ENCODE measurements around the gene BMX. TPM values are rescaled to one million over a fixed set of nuclear protein-coding genes. Genes with fewer than 3 reads are reported as not detected.

The BMX gene
- total and polyA plus RNA-seq, 9 of the 15 experiments (the other 6 are each of a cell fraction or from before 2014, with no cell fraction given) = 0.45 to 4.2 (median 1.8) TPM

GRCh38 chrX:15515931-15516330 lies 15.3 kb downstream of the BMX start (continued):
- TF ChIP-seq, protein P1, sequence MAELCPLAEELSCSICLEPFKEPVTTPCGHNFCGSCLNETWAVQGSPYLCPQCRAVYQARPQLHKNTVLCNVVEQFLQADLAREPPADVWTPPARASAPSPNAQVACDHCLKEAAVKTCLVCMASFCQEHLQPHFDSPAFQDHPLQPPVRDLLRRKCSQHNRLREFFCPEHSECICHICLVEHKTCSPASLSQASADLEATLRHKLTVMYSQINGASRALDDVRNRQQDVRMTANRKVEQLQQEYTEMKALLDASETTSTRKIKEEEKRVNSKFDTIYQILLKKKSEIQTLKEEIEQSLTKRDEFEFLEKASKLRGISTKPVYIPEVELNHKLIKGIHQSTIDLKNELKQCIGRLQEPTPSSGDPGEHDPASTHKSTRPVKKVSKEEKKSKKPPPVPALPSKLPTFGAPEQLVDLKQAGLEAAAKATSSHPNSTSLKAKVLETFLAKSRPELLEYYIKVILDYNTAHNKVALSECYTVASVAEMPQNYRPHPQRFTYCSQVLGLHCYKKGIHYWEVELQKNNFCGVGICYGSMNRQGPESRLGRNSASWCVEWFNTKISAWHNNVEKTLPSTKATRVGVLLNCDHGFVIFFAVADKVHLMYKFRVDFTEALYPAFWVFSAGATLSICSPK (IDR thresholded peaks at IDR 0.05; ENCODE audit: borderline replicate concordance) = no peak
- peak; percentile 41; the same call in 1 of the 2 replicates for TF ChIP-seq ATF7 (IDR thresholded peaks at IDR 0.05)
- no peak for TF ChIP-seq HLTF (IDR thresholded peaks at IDR 0.05)
- no peak for TF ChIP-seq FOXA3 (CRISPR knock-in tag; conservative IDR thresholded peaks at IDR 0.05 in 1 of 2, IDR thresholded peaks at IDR 0.05 in 1 of 2)
- no peak for TF ChIP-seq NFATC3 (IDR thresholded peaks at IDR 0.05)
- peak; percentile 20; the same call in 1 of the 2 replicates for TF ChIP-seq ELF1 (tag; IDR thresholded peaks at IDR 0.05)
- TF ChIP-seq NR1H2 (CRISPR knock-in tag; IDR thresholded peaks at IDR 0.05) = no peak
- TF ChIP-seq NFE2 (IDR thresholded peaks at IDR 0.05; ENCODE audit: low read depth) = no peak
- TF ChIP-seq PRPF4 (IDR thresholded peaks at IDR 0.05; ENCODE audit: insufficient read depth, low read depth, low read length, poor library complexity, severe bottlenecking) = no peak
- TF ChIP-seq ZNF217 (CRISPR knock-in tag; IDR thresholded peaks at IDR 0.05) = no peak
- TF ChIP-seq, protein P2, sequence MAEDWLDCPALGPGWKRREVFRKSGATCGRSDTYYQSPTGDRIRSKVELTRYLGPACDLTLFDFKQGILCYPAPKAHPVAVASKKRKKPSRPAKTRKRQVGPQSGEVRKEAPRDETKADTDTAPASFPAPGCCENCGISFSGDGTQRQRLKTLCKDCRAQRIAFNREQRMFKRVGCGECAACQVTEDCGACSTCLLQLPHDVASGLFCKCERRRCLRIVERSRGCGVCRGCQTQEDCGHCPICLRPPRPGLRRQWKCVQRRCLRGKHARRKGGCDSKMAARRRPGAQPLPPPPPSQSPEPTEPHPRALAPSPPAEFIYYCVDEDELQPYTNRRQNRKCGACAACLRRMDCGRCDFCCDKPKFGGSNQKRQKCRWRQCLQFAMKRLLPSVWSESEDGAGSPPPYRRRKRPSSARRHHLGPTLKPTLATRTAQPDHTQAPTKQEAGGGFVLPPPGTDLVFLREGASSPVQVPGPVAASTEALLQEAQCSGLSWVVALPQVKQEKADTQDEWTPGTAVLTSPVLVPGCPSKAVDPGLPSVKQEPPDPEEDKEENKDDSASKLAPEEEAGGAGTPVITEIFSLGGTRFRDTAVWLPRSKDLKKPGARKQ (CRISPR knock-in tag; IDR thresholded peaks at IDR 0.05) = no peak
- no peak for TF ChIP-seq ZFPM2 (CRISPR knock-in tag; IDR thresholded peaks at IDR 0.05)
- TF ChIP-seq LARP7 (IDR thresholded peaks at IDR 0.05) = no peak
- TF ChIP-seq ILF3 (IDR thresholded peaks at IDR 0.05; ENCODE audit: borderline replicate concordance) = no peak
- TF ChIP-seq MXD1 (CRISPR knock-in tag; IDR thresholded peaks at IDR 0.05; ENCODE audit: borderline replicate concordance, poor library complexity, severe bottlenecking) = no peak
- no peak for TF ChIP-seq NR2F6 (CRISPR knock-in tag; IDR thresholded peaks at IDR 0.05)
- no peak for TF ChIP-seq RUNX1 (IDR thresholded peaks at IDR 0.05; ENCODE audit: low read depth)
- TF ChIP-seq, protein P3, sequence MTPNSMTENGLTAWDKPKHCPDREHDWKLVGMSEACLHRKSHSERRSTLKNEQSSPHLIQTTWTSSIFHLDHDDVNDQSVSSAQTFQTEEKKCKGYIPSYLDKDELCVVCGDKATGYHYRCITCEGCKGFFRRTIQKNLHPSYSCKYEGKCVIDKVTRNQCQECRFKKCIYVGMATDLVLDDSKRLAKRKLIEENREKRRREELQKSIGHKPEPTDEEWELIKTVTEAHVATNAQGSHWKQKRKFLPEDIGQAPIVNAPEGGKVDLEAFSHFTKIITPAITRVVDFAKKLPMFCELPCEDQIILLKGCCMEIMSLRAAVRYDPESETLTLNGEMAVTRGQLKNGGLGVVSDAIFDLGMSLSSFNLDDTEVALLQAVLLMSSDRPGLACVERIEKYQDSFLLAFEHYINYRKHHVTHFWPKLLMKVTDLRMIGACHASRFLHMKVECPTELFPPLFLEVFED (CRISPR knock-in tag; conservative IDR thresholded peaks at IDR 0.05) = no peak
- no peak for TF ChIP-seq FOXO4 (CRISPR knock-in tag; IDR thresholded peaks at IDR 0.05)
- TF ChIP-seq, protein P4, sequence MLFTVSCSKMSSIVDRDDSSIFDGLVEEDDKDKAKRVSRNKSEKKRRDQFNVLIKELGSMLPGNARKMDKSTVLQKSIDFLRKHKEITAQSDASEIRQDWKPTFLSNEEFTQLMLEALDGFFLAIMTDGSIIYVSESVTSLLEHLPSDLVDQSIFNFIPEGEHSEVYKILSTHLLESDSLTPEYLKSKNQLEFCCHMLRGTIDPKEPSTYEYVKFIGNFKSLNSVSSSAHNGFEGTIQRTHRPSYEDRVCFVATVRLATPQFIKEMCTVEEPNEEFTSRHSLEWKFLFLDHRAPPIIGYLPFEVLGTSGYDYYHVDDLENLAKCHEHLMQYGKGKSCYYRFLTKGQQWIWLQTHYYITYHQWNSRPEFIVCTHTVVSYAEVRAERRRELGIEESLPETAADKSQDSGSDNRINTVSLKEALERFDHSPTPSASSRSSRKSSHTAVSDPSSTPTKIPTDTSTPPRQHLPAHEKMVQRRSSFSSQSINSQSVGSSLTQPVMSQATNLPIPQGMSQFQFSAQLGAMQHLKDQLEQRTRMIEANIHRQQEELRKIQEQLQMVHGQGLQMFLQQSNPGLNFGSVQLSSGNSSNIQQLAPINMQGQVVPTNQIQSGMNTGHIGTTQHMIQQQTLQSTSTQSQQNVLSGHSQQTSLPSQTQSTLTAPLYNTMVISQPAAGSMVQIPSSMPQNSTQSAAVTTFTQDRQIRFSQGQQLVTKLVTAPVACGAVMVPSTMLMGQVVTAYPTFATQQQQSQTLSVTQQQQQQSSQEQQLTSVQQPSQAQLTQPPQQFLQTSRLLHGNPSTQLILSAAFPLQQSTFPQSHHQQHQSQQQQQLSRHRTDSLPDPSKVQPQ (CRISPR knock-in tag; IDR thresholded peaks at IDR 0.05; ENCODE audit: borderline replicate concordance) = no peak
- TF ChIP-seq KLF16 (IDR thresholded peaks at IDR 0.05) = peak; percentile 78
